Activated CD4-positive, alpha-beta memory T cell treated with anti-CD3 and anti-CD28 coated beads for 36 hours (primary cell): ENCODE results near the gene WDR46. TPM values are rescaled to one million over a fixed set of nuclear protein-coding genes. Genes with fewer than 3 reads are reported as not detected.
"Not testable (repeated sequence)": the region's sequence is repeated elsewhere in the genome, so short reads cannot be mapped to it uniquely, and the experiment has no call there.

ENCODE experiments used
- CTCF ChIA-PET: fragments of 350-600 bp; sonication (Branson Sonifier 250); formaldehyde crosslinking; loops from one replicate; lab custom pipeline; 2021; ENCODE audit warnings: antibody characterized with exemption, inconsistent platforms; lab: Charles Lee
- POLR2A ChIA-PET: fragments of 350-600 bp; sonication (Branson Sonifier 250); formaldehyde crosslinking; loops from one replicate; lab custom pipeline; 2021; ENCODE audit warnings: antibody characterized with exemption; lab: Charles Lee
- DNase-seq: peaks from one replicate; pipeline ENCODE4 v3.0.0-alpha.2; 2020
- H3K27ac Mint-ChIP-seq: one replicate; pipeline ENCODE4 v1.8.0; 2021; ENCODE audit warnings: mixed read lengths
- H3K27me3 Mint-ChIP-seq: one replicate; pipeline ENCODE4 v1.8.0; 2021; ENCODE audit warnings: mixed read lengths
- H3K36me3 Mint-ChIP-seq: one replicate; pipeline ENCODE4 v1.8.0; 2021; ENCODE audit warnings: mixed read lengths
- H3K4me1 Mint-ChIP-seq: one replicate; pipeline ENCODE4 v1.8.0; 2021; ENCODE audit warnings: low read depth, mixed read lengths
- H3K4me3 Mint-ChIP-seq: one replicate; pipeline ENCODE4 v1.8.0; 2021; ENCODE audit warnings: mild to moderate bottlenecking, mixed read lengths
- H3K9me3 Mint-ChIP-seq: one replicate; pipeline ENCODE4 v1.8.0; 2021; ENCODE audit warnings: mixed read lengths
- intact Hi-C: fragments of 100-400 bp; cut with micrococcal nuclease; formaldehyde crosslinking; loops from one replicate; pipeline ENCODE4 v1.15.1; 2023
- total RNA-seq, 2 experiments: library from RNA; stranded (reverse); gene quantifications; one replicate each; pipeline ENCODE4 v1.2.3, GENCODE V29; 2021

WDR46 gene
- total RNA-seq, 2 experiments from 2014 or later = 59.4 to 60.7 TPM

GRCh38 chr6:33273924-33274902, 14.8 kb downstream of the WDR46 start:
- H3K27me3 Mint-ChIP-seq = no peaks in the 10 kb centered on the region
- ChIA-PET CTCF (interaction anchor here (1.3 kb wide), 1 partner anchor 25 kb away, joined by 3 read pairs; no protein-coding TSS in a partner anchor), POLR2A (interaction anchor here (1.0 to 4.9 kb wide), 3 partner anchors 15 to 302 kb away, joined by 4 to 40 read pairs (median 7); partner anchors contain the start of genes PFDN6 and WDR46)
- H3K4me1 Mint-ChIP-seq = peaks cover 53% of the 10 kb centered on the region
- H3K4me3 Mint-ChIP-seq = peak overlapping the region; percentile 94
- no peak for DNase-seq
- H3K36me3 Mint-ChIP-seq = peaks cover 53% of the 10 kb centered on the region
- intact Hi-C loops = loop anchor here (2.0 to 10.0 kb wide), 4 partner anchors 145 to 429 kb away; partner anchors contain the start of genes CUTA and PSMB8
- peak overlapping the region; percentile 98 for H3K27ac Mint-ChIP-seq
- H3K9me3 Mint-ChIP-seq = no peaks in the 10 kb centered on the region

DNA sequence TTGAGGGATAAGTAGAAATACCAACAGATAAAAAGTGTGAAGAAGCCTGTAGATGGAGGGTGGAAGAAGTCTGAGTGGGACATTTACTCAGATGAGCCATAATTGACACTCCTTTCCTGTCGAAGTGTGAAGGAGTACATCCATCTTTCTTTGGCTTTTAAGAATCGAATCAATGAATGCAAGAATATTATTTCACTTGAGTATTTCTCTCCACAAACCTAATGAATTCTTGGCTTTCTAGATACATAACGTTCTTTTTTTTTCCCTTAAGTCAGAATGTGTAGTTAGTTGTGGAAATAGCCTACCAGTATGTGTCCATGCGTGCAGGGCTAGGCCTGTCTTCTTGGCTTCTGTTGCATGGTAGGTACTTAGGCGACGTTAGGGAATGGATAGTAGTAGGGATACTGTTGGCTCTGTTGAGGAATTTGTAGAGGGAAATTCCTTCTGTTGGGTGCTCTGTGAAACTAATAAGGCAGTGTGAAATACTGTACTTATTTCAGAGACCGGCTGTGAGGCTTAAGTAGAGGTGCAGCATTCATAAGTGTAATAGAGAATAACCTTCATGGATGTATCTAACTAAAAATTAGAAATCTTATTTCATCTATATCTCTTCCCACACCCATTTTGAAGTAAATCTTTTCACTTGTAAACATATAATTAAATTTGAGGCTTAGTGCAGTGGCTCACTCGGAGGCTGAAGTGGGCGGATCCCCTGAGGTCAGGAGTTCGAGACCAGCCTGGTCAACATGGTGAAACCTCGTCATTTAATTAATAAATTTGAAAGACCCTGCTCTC, 15.7 kb downstream of the WDR46 start:
- ChIA-PET CTCF (interaction anchor here (2.1 to 4.2 kb wide), 2 partner anchors 24 to 68 kb away, joined by 6 to 21 read pairs; partner anchors contain the start of gene HSD17B8), POLR2A (interaction anchor here (0.6 to 2.9 kb wide), 4 partner anchors 16 to 301 kb away, joined by 3 to 24 read pairs (median 10); partner anchors contain the start of genes PFDN6 and WDR46)
- H3K4me3 Mint-ChIP-seq = peak overlapping the region; percentile 94
- H3K36me3 Mint-ChIP-seq = peaks cover 59% of the 10 kb centered on the region
- peaks cover 51% of the 10 kb centered on the region for H3K4me1 Mint-ChIP-seq
- intact Hi-C loops = loop anchor here (2.0 to 10.0 kb wide), 4 partner anchors 145 to 429 kb away; partner anchors contain the start of genes CUTA and PSMB8
- no peak for DNase-seq
- H3K27me3 Mint-ChIP-seq = no peaks in the 10 kb centered on the region
- peak overlapping the region; percentile 98 for H3K27ac Mint-ChIP-seq
- H3K9me3 Mint-ChIP-seq = no peaks in the 10 kb centered on the region

- Mint-ChIP-seq H3K4me1 (peaks cover 46% of the 10 kb centered on the region), H3K36me3 (peaks cover 65% of the 10 kb centered on the region), H3K27ac (peak overlapping the region; percentile 98), H3K4me3 (peak overlapping the region; percentile 94), H3K9me3 (no peaks in the 10 kb centered on the region), H3K27me3 (no peaks in the 10 kb centered on the region)
- POLR2A ChIA-PET = interaction anchor here (0.6 to 2.9 kb wide), 16 partner anchors 9 to 349 kb away, joined by 3 to 24 read pairs (median 6); partner anchors contain the start of genes BRD2, HSD17B8, PFDN6 and RGL2
- intact Hi-C loops = loop anchor here (1.0 to 10.0 kb wide), 7 partner anchors 45 to 428 kb away; partner anchors contain the start of genes CUTA, PSMB8 and ZBTB22
- no peak for DNase-seq
- CTCF ChIA-PET = interaction anchor here (0.6 to 4.2 kb wide), 9 partner anchors 17 to 434 kb away, joined by 3 to 21 read pairs (median 5); partner anchors contain the start of genes HSD17B8, PFDN6, RGL2 and TAP2
Observed at GRCh38 chr6:33272275-33273128, 16.5 kb downstream of the WDR46 start.

DNA sequence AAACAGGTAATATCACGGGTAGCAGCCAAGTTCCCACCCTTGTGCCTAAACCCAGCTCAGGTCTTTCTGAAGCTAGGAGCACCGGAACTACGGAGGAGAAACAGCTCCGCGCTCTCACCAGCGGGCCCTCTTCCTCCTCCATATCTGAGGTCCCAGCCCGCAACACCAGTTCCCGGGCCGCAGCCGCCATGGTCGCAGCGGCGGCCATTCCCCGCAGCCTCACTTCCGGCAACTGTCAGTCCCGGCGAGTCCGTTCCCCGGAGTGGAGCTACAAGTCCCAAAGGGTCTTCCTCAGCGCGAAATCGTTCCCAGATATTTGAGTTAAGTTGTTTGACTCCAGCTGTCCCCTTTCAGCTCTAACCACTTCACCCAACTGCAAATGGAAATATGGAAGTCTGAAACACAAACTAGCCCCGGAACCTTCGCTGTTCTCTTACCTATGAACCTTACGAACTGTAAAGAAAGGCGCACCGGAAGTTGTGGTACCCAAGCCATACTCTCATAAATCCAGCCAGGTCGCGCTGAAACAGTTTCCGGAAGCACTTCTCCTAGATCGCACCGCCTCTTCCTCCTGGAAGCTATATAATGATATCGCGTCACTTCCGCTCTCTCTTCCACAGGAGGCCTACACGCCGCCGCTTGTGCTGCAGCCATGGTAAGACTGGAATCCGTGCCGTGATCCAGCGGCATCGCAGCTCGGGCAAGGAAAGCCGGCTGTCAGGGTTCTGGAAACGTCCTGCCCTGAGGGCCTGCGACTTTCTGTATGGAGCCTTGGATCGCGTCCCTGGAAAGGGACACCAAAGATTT, 17.4 kb downstream of the WDR46 start, which contains the start of the genes RPS18 and VPS52:
TSS of gene RPS18 (plus strand) at position 608 of the 807 bp plus-strand sequence. CDS start at position 653, 45 bp downstream.
TSS of gene VPS52 (minus strand) at position 409 of the 807 bp plus-strand sequence. CDS start at position 208, 201 bp downstream.
- DNase-seq = peak; percentile 94
- ChIA-PET POLR2A (interaction anchor here (0.9 to 2.9 kb wide), 18 partner anchors 9 to 350 kb away, joined by 3 to 24 read pairs (median 6); partner anchors contain the start of genes BRD2, HSD17B8, PFDN6 and RGL2), CTCF (interaction anchor here (0.5 to 4.2 kb wide), 12 partner anchors 10 to 433 kb away, joined by 3 to 21 read pairs (median 4); partner anchors contain the start of genes HSD17B8, PFDN6, RGL2 and RING1)
- Mint-ChIP-seq H3K9me3 (no peaks in the 10 kb centered on the region), H3K36me3 (peaks cover 68% of the 10 kb centered on the region), H3K4me3 (peak within 1 kb of the TSS; percentile 94), H3K27me3 (no peaks in the 10 kb centered on the region), H3K27ac (peak within 1 kb of the TSS; percentile 98), H3K4me1 (peaks cover 42% of the 10 kb centered on the region)
- intact Hi-C loops = loop anchor here (1.0 to 10.0 kb wide), 11 partner anchors 18 to 427 kb away; partner anchors contain the start of genes CUTA, PFDN6, PSMB8 and WDR46

- intact Hi-C loops = loop anchor here (1.0 to 10.0 kb wide), 6 partner anchors 18 to 304 kb away; partner anchors contain the start of genes PFDN6 and WDR46
- peaks cover 36% of the 10 kb centered on the region for H3K4me1 Mint-ChIP-seq
- no peak for DNase-seq
- ChIA-PET CTCF (interaction anchor here (0.9 to 4.2 kb wide), 8 partner anchors 9 to 432 kb away, joined by 3 to 21 read pairs (median 5); partner anchors contain the start of genes HSD17B8, PFDN6, RGL2 and RING1), POLR2A (interaction anchor here (1.0 to 2.9 kb wide), 13 partner anchors 8 to 351 kb away, joined by 3 to 24 read pairs (median 7); partner anchors contain the start of genes PFDN6, RGL2, RING1 and WDR46)
- peak overlapping the region; percentile 98 for H3K27ac Mint-ChIP-seq
- no peaks in the 10 kb centered on the region for H3K9me3 Mint-ChIP-seq
- H3K27me3 Mint-ChIP-seq = no peaks in the 10 kb centered on the region
- H3K4me3 Mint-ChIP-seq = peak overlapping the region; percentile 94
- peaks cover 68% of the 10 kb centered on the region for H3K36me3 Mint-ChIP-seq
Observed at GRCh38 chr6:33271117-33271467, 17.9 kb downstream of the WDR46 start.

- Mint-ChIP-seq H3K27me3 (no peaks in the 10 kb centered on the region), H3K4me1 (no peaks in the 10 kb centered on the region), H3K9me3 (no peaks in the 10 kb centered on the region), H3K4me3 (no peak overlapping the region), H3K36me3 (peaks cover 58% of the 10 kb centered on the region), H3K27ac (no peak overlapping the region)
- ChIA-PET CTCF (interaction anchor here (0.9 kb wide), 1 partner anchor 140 kb away, joined by 3 read pairs; no protein-coding TSS in a partner anchor), POLR2A (no interaction called here)
- intact Hi-C loops = no loop called here
- DNase-seq = no peak
Observed at GRCh38 chr6:33264015-33264414, 25.0 kb downstream of the WDR46 start.

GRCh38 chr6:33262490-33262889, 26.5 kb downstream of the WDR46 start:
- H3K27me3 Mint-ChIP-seq, H3K9me3 Mint-ChIP-seq, DNase-seq, H3K27ac Mint-ChIP-seq, H3K4me1 Mint-ChIP-seq, intact Hi-C loops, H3K4me3 Mint-ChIP-seq: not testable (repeated sequence)
- ChIA-PET CTCF (interaction anchor here (0.7 kb wide), 1 partner anchor 9 kb away, joined by 3 read pairs; the partner anchor contains the start of genes RPS18 and VPS52), POLR2A (interaction anchor here (1.2 kb wide), 1 partner anchor 9 kb away, joined by 3 read pairs; the partner anchor contains the start of genes RPS18 and VPS52)
- H3K36me3 Mint-ChIP-seq = peaks cover 54% of the 10 kb centered on the region

DNA sequence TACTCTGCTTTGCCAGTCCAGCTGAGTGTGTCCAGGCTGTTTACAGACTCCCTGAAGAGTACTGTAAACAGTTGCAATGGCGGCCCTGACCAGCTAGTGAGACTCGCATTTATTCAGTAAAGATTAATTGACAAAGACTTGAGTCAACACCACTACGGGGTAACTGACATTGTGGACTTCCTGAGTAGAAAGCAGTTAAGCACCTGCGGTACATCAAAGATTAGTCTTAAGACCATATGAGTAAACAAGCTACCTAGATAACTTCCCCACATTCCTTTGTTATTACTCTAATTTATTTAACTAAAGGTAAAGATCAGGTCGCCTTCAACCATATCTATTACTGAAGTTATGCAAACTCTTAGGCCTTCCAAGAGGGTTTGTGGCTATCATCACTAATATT, 30.0 kb downstream of the WDR46 start:
- Mint-ChIP-seq H3K27me3 (no peaks in the 10 kb centered on the region), H3K4me3 (no peak overlapping the region), H3K36me3 (peaks cover 41% of the 10 kb centered on the region), H3K9me3 (no peaks in the 10 kb centered on the region), H3K27ac (no peak overlapping the region), H3K4me1 (no peaks in the 10 kb centered on the region)
- POLR2A ChIA-PET = no interaction called here
- CTCF ChIA-PET = no interaction called here
- no peak for DNase-seq
- intact Hi-C loops = no loop called here

DNA sequence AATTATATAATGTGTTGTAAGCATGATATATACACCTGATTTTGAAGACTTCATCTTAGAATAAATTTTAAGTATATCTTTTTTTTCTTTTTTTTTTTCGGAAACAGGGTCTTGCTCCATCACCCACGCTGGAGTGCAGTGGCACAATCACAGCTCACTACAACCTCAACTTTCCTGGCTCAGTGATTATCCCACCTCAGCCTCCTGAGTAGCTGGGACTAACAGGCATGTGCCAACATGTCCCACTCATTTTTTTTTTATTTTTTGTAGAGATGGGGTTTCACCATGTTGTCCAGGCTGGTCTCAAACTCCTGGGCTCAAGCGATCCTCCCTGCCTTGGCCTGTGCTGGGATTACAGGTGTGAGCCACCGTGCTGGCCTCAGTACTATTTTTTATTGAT, 34.4 kb downstream of the WDR46 start:
- ChIA-PET POLR2A (no interaction called here), CTCF (interaction anchor here (1.1 kb wide), 1 partner anchor 93 kb away, joined by 3 read pairs; no protein-coding TSS in a partner anchor)
- Mint-ChIP-seq H3K9me3 (no peaks in the 10 kb centered on the region), H3K36me3 (peaks cover 40% of the 10 kb centered on the region), H3K4me1 (peaks cover 30% of the 10 kb centered on the region), H3K27me3 (no peaks in the 10 kb centered on the region), H3K27ac (no peak overlapping the region), H3K4me3 (no peak overlapping the region)
- DNase-seq = no peak
- intact Hi-C loops = no loop called here
